HepG2 (cell line): ENCODE data around the gene LARP1. TPM values are rescaled to one million over a fixed set of nuclear protein-coding genes. Genes with fewer than 3 reads are reported as not detected.

Source experiments
- CBX5 ChIP-seq: sonication (generic); formaldehyde crosslinking; IDR thresholded peaks from 2 replicates; pipeline ENCODE4 v1.4.0; 2020; ENCODE audit warnings: missing genetic modification reagents, borderline replicate concordance
- FOXC1 ChIP-seq: sonication (generic); formaldehyde crosslinking; IDR thresholded peaks from 2 replicates; pipeline ENCODE4 v1.8.0; 2022; ENCODE audit warnings: mild to moderate bottlenecking, missing genetic modification reagents, borderline replicate concordance
- HES4 ChIP-seq: sonication (generic); formaldehyde crosslinking; IDR thresholded peaks from 2 replicates; pipeline ENCODE4 v1.9.0; 2021; ENCODE audit warnings: mild to moderate bottlenecking, missing genetic modification reagents, borderline replicate concordance
- HNF4A ChIP-seq: sonication (generic); formaldehyde crosslinking; IDR thresholded peaks from 2 replicates; pipeline ENCODE4 v1.4.0; 2020; ENCODE audit warnings: missing genetic modification reagents
- KAT8 ChIP-seq: IDR thresholded peaks from 2 replicates; pipeline ENCODE4 v1.6.1; 2016; ENCODE audit warnings: missing genetic modification reagents, missing compliant biosample characterization
- KLF6 ChIP-seq: IDR thresholded peaks from 2 replicates; pipeline ENCODE4 v1.8.0; 2016; ENCODE audit warnings: missing biosample characterization, missing genetic modification reagents
- NFE2 ChIP-seq: sonication (generic); formaldehyde crosslinking; IDR thresholded peaks from 2 replicates; pipeline ENCODE4 v1.4.0; 2020; ENCODE audit warnings: missing genetic modification reagents
- SAFB2 ChIP-seq: sonication (generic); formaldehyde crosslinking; IDR thresholded peaks from 2 replicates; pipeline ENCODE4 v1.5.1; 2020; ENCODE audit warnings: missing genetic modification reagents, low read depth, mild to moderate bottlenecking, borderline replicate concordance
- WIZ ChIP-seq: sonication (generic); formaldehyde crosslinking; IDR thresholded peaks from 2 replicates; pipeline ENCODE4 v1.5.1; 2020; ENCODE audit warnings: mild to moderate bottlenecking, missing genetic modification reagents
- ZNF577 ChIP-seq: sonication (generic); formaldehyde crosslinking; IDR thresholded peaks from 2 replicates; pipeline ENCODE4 v1.4.0; 2020; ENCODE audit warnings: mild to moderate bottlenecking, low read depth, missing genetic modification reagents, borderline replicate concordance
- ZNF780A ChIP-seq: sonication (generic); formaldehyde crosslinking; IDR thresholded peaks from 2 replicates; pipeline ENCODE4 v1.8.0; 2022; ENCODE audit warnings: mild to moderate bottlenecking, missing genetic modification reagents, moderate library complexity
- ZSCAN21 ChIP-seq: sonication (generic); formaldehyde crosslinking; IDR thresholded peaks from 2 replicates; pipeline ENCODE4 v1.8.0; 2022; ENCODE audit warnings: mild to moderate bottlenecking, missing genetic modification reagents, moderate library complexity, borderline replicate concordance
- polyA plus RNA-seq, 8 experiments: library from polyadenylated mRNA; depleted of rRNA in 3 of 8; stranded (reverse) in 7 of 8; unstranded in 1 of 8; fragments of >200 nt; fragmentation: Illumina TruSeq in 4 of 8; extraction: Trizol in 4 of 8; gene quantifications; 2 replicates each; pipeline versions ENCODE4 v1.2.1 to v1.2.3, GENCODE V29; 2011 to 2016; ENCODE audit warnings: low read depth in 4 of 8, missing spikeins in 1 of 8, mixed read lengths in 1 of 8; ENCODE audit not compliant: insufficient read depth in 1 of 8
- total RNA-seq, 5 experiments: library from RNA; depleted of rRNA; stranded (reverse); fragments of >200 nt; fragmentation: Illumina TruSeq; extraction: Trizol; gene quantifications; 2 replicates each; pipeline ENCODE4 v1.2.3, GENCODE V29; 2016; ENCODE audit warnings: low read depth in 1 of 5
- TF ChIP-seq, protein P1 (sequence below): sonication (generic); formaldehyde crosslinking; IDR thresholded peaks from 2 replicates; pipeline ENCODE4 v1.5.1; 2020; ENCODE audit warnings: missing genetic modification reagents, mild to moderate bottlenecking, borderline replicate concordance
- TF ChIP-seq, protein P2 (sequence below): sonication (generic); formaldehyde crosslinking; IDR thresholded peaks from 2 replicates; pipeline ENCODE4 v1.4.0; 2020; ENCODE audit warnings: missing genetic modification reagents, borderline replicate concordance
- TF ChIP-seq, protein P3 (sequence below): sonication (generic); formaldehyde crosslinking; IDR thresholded peaks from 2 replicates; pipeline ENCODE4 v1.8.0; 2023; ENCODE audit warnings: mild to moderate bottlenecking, missing genetic modification reagents
- TF ChIP-seq, protein P4 (sequence below): IDR thresholded peaks from 2 replicates; pipeline ENCODE4 v1.6.1; 2016; ENCODE audit warnings: mild to moderate bottlenecking, missing biosample characterization, missing genetic modification reagents
- TF ChIP-seq, protein P5 (sequence below): sonication (generic); formaldehyde crosslinking; IDR thresholded peaks from 2 replicates; pipeline ENCODE4 v1.8.0; 2022; ENCODE audit warnings: mild to moderate bottlenecking, missing genetic modification reagents
- TF ChIP-seq, protein P6 (sequence below): sonication (generic); formaldehyde crosslinking; IDR thresholded peaks from 2 replicates; pipeline ENCODE4 v1.5.1; 2020; ENCODE audit warnings: mild to moderate bottlenecking, missing genetic modification reagents

LARP1 gene
- total and polyA plus RNA-seq, 2 of the 13 experiments (the other 11 are each of a cell fraction or from before 2014, with no cell fraction given), result 45.2 to 61.4 TPM

DNA sequence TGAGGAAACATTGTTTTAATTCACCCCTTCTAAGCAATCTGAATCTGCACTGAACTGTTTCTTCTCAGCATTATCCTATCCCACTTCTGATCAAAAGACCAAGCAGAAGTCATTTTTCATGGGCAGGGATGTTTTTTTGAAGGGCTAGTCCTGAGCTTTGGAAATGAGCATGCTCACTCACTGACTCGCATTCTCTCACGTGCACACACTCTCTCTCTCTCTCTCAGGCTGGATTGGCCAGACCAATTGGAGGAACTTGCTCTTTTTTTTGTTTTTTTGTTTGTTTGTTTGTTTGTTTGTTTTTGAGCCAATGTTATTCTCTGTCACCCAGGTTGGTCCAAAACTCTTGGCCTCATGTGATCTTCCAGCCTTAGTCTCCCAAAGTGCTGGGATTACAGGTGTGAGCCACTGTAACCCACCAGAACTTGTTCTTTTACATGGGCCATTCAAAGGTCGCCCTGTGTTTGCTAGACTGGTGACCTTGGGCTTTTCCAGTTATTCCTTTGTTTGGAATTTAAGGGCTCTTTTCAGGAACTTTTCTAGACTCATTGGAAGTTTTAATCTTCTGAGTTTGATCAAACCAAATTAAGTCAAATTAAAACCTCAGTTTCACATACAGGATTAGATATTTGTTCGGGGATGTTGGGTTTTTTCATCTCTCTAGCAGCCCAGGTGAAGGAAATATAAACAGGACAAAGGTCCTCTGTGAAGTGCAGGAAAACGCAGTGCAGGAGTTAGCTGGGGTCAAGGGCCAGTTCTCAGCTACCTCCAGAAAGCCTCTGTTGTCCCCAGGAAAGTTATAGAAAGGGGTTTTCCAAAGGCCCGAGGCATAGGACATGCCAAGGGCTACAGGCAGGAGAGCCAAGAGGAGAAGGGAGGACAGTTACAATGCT, 82.1 kb downstream of the LARP1 start (continued):
- TF ChIP-seq, protein P1, sequence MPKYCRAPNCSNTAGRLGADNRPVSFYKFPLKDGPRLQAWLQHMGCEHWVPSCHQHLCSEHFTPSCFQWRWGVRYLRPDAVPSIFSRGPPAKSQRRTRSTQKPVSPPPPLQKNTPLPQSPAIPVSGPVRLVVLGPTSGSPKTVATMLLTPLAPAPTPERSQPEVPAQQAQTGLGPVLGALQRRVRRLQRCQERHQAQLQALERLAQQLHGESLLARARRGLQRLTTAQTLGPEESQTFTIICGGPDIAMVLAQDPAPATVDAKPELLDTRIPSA (CRISPR knock-in tag), result no peak
- no peak for TF ChIP-seq ZSCAN21 (CRISPR knock-in tag)
- TF ChIP-seq NFE2 (CRISPR knock-in tag), result no peak
- TF ChIP-seq, protein P2, sequence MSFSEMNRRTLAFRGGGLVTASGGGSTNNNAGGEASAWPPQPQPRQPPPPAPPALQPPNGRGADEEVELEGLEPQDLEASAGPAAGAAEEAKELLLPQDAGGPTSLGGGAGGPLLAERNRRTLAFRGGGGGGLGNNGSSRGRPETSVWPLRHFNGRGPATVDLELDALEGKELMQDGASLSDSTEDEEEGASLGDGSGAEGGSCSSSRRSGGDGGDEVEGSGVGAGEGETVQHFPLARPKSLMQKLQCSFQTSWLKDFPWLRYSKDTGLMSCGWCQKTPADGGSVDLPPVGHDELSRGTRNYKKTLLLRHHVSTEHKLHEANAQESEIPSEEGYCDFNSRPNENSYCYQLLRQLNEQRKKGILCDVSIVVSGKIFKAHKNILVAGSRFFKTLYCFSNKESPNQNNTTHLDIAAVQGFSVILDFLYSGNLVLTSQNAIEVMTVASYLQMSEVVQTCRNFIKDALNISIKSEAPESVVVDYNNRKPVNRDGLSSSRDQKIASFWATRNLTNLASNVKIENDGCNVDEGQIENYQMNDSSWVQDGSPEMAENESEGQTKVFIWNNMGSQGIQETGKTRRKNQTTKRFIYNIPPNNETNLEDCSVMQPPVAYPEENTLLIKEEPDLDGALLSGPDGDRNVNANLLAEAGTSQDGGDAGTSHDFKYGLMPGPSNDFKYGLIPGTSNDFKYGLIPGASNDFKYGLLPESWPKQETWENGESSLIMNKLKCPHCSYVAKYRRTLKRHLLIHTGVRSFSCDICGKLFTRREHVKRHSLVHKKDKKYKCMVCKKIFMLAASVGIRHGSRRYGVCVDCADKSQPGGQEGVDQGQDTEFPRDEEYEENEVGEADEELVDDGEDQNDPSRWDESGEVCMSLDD, result no peak
- TF ChIP-seq HNF4A (CRISPR knock-in tag), result peak; percentile 71
- TF ChIP-seq, protein P3, sequence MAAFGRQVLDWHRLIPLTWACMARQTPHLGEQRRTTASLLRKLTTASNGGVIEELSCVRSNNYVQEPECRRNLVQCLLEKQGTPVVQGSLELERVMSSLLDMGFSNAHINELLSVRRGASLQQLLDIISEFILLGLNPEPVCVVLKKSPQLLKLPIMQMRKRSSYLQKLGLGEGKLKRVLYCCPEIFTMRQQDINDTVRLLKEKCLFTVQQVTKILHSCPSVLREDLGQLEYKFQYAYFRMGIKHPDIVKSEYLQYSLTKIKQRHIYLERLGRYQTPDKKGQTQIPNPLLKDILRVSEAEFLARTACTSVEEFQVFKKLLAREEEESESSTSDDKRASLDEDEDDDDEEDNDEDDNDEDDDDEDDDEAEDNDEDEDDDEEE (CRISPR knock-in tag), result no peak
- no peak; the same call in 1 of the 2 replicates for TF ChIP-seq WIZ
- no peak; the same call in 1 of the 2 replicates for TF ChIP-seq FOXC1 (CRISPR knock-in tag)
- TF ChIP-seq CBX5 (CRISPR knock-in tag), result no peak
- TF ChIP-seq ZNF577 (CRISPR knock-in tag), result no peak
- no peak for TF ChIP-seq HES4
- TF ChIP-seq SAFB2 (CRISPR knock-in tag), result peak; percentile 61; the same call in 1 of the 2 replicates
- no peak for TF ChIP-seq KLF6
- TF ChIP-seq ZNF780A (CRISPR knock-in tag), result no peak
- TF ChIP-seq, protein P4, sequence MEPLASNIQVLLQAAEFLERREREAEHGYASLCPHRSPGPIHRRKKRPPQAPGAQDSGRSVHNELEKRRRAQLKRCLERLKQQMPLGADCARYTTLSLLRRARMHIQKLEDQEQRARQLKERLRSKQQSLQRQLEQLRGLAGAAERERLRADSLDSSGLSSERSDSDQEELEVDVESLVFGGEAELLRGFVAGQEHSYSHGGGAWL (CRISPR knock-in tag), result no peak
- TF ChIP-seq KAT8 (CRISPR knock-in tag), result peak; percentile 35; the same call in 1 of the 2 replicates
- TF ChIP-seq, protein P5, sequence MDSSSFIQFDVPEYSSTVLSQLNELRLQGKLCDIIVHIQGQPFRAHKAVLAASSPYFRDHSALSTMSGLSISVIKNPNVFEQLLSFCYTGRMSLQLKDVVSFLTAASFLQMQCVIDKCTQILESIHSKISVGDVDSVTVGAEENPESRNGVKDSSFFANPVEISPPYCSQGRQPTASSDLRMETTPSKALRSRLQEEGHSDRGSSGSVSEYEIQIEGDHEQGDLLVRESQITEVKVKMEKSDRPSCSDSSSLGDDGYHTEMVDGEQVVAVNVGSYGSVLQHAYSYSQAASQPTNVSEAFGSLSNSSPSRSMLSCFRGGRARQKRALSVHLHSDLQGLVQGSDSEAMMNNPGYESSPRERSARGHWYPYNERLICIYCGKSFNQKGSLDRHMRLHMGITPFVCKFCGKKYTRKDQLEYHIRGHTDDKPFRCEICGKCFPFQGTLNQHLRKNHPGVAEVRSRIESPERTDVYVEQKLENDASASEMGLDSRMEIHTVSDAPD (CRISPR knock-in tag), result no peak
- TF ChIP-seq, protein P6, sequence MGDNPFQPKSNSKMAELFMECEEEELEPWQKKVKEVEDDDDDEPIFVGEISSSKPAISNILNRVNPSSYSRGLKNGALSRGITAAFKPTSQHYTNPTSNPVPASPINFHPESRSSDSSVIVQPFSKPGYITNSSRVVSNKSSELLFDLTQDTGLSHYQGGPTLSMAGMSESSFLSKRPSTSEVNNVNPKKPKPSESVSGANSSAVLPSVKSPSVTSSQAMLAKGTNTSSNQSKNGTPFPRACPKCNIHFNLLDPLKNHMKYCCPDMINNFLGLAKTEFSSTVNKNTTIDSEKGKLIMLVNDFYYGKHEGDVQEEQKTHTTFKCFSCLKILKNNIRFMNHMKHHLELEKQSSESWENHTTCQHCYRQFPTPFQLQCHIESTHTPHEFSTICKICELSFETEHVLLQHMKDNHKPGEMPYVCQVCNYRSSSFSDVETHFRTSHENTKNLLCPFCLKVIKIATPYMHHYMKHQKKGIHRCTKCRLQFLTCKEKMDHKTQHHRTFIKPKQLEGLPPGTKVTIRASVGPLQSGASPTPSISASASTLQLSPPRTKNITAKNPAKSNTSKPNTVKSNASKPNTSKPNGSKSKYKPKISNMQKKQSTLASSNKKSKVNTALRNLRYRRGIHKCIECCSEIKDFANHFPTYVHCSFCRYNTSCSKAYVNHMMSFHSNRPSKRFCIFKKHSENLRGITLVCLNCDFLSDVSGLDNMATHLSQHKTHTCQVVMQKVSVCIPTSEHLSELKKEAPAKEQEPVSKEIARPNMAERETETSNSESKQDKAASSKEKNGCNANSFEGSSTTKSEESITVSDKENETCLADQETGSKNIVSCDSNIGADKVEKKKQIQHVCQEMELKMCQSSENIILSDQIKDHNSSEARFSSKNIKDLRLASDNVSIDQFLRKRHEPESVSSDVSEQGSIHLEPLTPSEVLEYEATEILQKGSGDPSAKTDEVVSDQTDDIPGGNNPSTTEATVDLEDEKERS (CRISPR knock-in tag), result no peak
